ENCODE data around the gene LDB2. TPM values are rescaled to one million over a fixed set of nuclear protein-coding genes. Genes with fewer than 3 reads are reported as not detected.
A peak's percentile ranks its signal among the peaks of the same experiment; 100 is the strongest.

LDB2 gene
- total and polyA plus RNA-seq, 2 donors (not counting 1 experiment from before 2014, with no cell fraction given), result 41.6 to 78.3 TPM

GRCh38 chr4:16603178-16603577 lies 295.3 kb downstream of the LDB2 start:
- H3K9me3 ChIP-seq (ENCODE audit: control insufficient read depth, insufficient read depth, low read depth, low read length), result no peaks in the 10 kb centered on the region

GRCh38 chr4:16598597-16599206 lies 299.7 kb downstream of the LDB2 start:
- Histone ChIP-seq H3K4me1 (ENCODE audit: control insufficient read depth, extremely low read depth, insufficient read depth, low read length) (no peaks in the 10 kb centered on the region), H2AFZ (ENCODE audit: low read length) (no peak overlapping the region), H3K79me2 (ENCODE audit: control insufficient read depth, insufficient read depth, low read length) (no peaks in the 10 kb centered on the region), H3K4me2 (ENCODE audit: extremely low read depth, insufficient read depth, low read length) (no peak overlapping the region), H3K27me3 (ENCODE audit: control insufficient read depth, insufficient read depth, low read length) (no peaks in the 10 kb centered on the region), H3K36me3 (ENCODE audit: control insufficient read depth, insufficient read depth, low read length) (no peaks in the 10 kb centered on the region), H3K9ac (ENCODE audit: insufficient read depth, low read length) (no peak overlapping the region), H3K4me3 (replicated peaks in 1 of 4; ENCODE audit: control extremely low read depth in 1 of 4, insufficient read depth in 1 of 4, low read depth in 3 of 4, low read length in 4 of 4) (no peak overlapping the region), H3K9me3 (ENCODE audit: control insufficient read depth, insufficient read depth, low read depth, low read length) (no peaks in the 10 kb centered on the region), H3K27ac (ENCODE audit: insufficient read depth, low read length) (no peak overlapping the region), H4K20me1 (ENCODE audit: control insufficient read depth, extremely low read depth, insufficient read depth, low read length) (no peaks in the 10 kb centered on the region)
- no peak for TF ChIP-seq EZH2 (IDR thresholded peaks at IDR 0.05; ENCODE audit: low read length, missing control alignments)
- TF ChIP-seq, protein P1, sequence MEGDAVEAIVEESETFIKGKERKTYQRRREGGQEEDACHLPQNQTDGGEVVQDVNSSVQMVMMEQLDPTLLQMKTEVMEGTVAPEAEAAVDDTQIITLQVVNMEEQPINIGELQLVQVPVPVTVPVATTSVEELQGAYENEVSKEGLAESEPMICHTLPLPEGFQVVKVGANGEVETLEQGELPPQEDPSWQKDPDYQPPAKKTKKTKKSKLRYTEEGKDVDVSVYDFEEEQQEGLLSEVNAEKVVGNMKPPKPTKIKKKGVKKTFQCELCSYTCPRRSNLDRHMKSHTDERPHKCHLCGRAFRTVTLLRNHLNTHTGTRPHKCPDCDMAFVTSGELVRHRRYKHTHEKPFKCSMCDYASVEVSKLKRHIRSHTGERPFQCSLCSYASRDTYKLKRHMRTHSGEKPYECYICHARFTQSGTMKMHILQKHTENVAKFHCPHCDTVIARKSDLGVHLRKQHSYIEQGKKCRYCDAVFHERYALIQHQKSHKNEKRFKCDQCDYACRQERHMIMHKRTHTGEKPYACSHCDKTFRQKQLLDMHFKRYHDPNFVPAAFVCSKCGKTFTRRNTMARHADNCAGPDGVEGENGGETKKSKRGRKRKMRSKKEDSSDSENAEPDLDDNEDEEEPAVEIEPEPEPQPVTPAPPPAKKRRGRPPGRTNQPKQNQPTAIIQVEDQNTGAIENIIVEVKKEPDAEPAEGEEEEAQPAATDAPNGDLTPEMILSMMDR (conservative IDR thresholded peaks at IDR 0.05 in 1 of 2, IDR thresholded peaks at IDR 0.05 in 1 of 2; ENCODE audit: low read depth in 1 of 2, low read length in 2 of 2), result no peak
- DNase-seq (ENCODE audit: low read depth in 2 of 2), result no peak

More at GRCh38 chr4:16603178-16603577, 295.3 kb downstream of the LDB2 start:
- H3K27ac ChIP-seq (ENCODE audit: insufficient read depth, low read length), result no peak overlapping the region
- no peaks in the 10 kb centered on the region for H3K79me2 ChIP-seq (ENCODE audit: control insufficient read depth, insufficient read depth, low read length)
- no peaks in the 10 kb centered on the region for H4K20me1 ChIP-seq (ENCODE audit: control insufficient read depth, extremely low read depth, insufficient read depth, low read length)
- H3K4me3 ChIP-seq (replicated peaks in 1 of 4; ENCODE audit: control extremely low read depth in 1 of 4, insufficient read depth in 1 of 4, low read depth in 3 of 4, low read length in 4 of 4), result no peak overlapping the region
- H3K9ac ChIP-seq (ENCODE audit: insufficient read depth, low read length), result no peak overlapping the region
- H3K4me1 ChIP-seq (ENCODE audit: control insufficient read depth, extremely low read depth, insufficient read depth, low read length), result no peaks in the 10 kb centered on the region
- no peak overlapping the region for H3K4me2 ChIP-seq (ENCODE audit: extremely low read depth, insufficient read depth, low read length)
- H3K27me3 ChIP-seq (ENCODE audit: control insufficient read depth, insufficient read depth, low read length), result no peaks in the 10 kb centered on the region
- TF ChIP-seq EZH2 (IDR thresholded peaks at IDR 0.05; ENCODE audit: low read length, missing control alignments), result no peak
- TF ChIP-seq, protein P1 (conservative IDR thresholded peaks at IDR 0.05 in 1 of 2, IDR thresholded peaks at IDR 0.05 in 1 of 2; ENCODE audit: low read depth in 1 of 2, low read length in 2 of 2), result no peak
- H2AFZ ChIP-seq (ENCODE audit: low read length), result no peak overlapping the region
- DNase-seq (ENCODE audit: low read depth in 2 of 2), result no peak
- no peaks in the 10 kb centered on the region for H3K36me3 ChIP-seq (ENCODE audit: control insufficient read depth, insufficient read depth, low read length)

- Histone ChIP-seq H3K9ac (ENCODE audit: insufficient read depth, low read length) (no peak overlapping the region), H3K9me3 (ENCODE audit: control insufficient read depth, insufficient read depth, low read depth, low read length) (no peaks in the 10 kb centered on the region), H3K4me2 (ENCODE audit: extremely low read depth, insufficient read depth, low read length) (no peak overlapping the region), H3K27ac (ENCODE audit: insufficient read depth, low read length) (peak overlapping the region; percentile 10), H2AFZ (ENCODE audit: low read length) (peak overlapping the region; percentile 39), H3K4me3 (replicated peaks in 1 of 4; ENCODE audit: control extremely low read depth in 1 of 4, insufficient read depth in 1 of 4, low read depth in 3 of 4, low read length in 4 of 4) (no peak overlapping the region), H4K20me1 (ENCODE audit: control insufficient read depth, extremely low read depth, insufficient read depth, low read length) (no peaks in the 10 kb centered on the region), H3K4me1 (ENCODE audit: control insufficient read depth, extremely low read depth, insufficient read depth, low read length) (no peaks in the 10 kb centered on the region), H3K27me3 (ENCODE audit: control insufficient read depth, insufficient read depth, low read length) (no peaks in the 10 kb centered on the region), H3K79me2 (ENCODE audit: control insufficient read depth, insufficient read depth, low read length) (no peaks in the 10 kb centered on the region), H3K36me3 (ENCODE audit: control insufficient read depth, insufficient read depth, low read length) (no peaks in the 10 kb centered on the region)
- TF ChIP-seq, protein P1 (conservative IDR thresholded peaks at IDR 0.05 in 1 of 2, IDR thresholded peaks at IDR 0.05 in 1 of 2; ENCODE audit: low read depth in 1 of 2, low read length in 2 of 2), result no peak
- peak; percentile 28 to 84 for DNase-seq (ENCODE audit: low read depth in 2 of 2)
Measured at GRCh38 chr4:16597845-16598596, 300.4 kb downstream of the LDB2 start.
